Heart right ventricle (tissue), 16 donors: ENCODE measurements around the gene WDFY4. TPM values are rescaled to one million over a fixed set of nuclear protein-coding genes. Genes with fewer than 3 reads are reported as not detected.

Experiments
- ATAC-seq, 8 donors: fragments of 200-7000 bp; cut with Tn5 transposase; one replicate each; pipeline ENCODE4 v1.9.1; 2020; ENCODE audit warnings: mild to moderate bottlenecking in 8 of 8, moderate library complexity in 8 of 8, moderate number of reproducible peaks in 1 of 8
- DNase-seq, 2 donors: peaks; one replicate each; pipeline ENCODE4 v3.0.0-alpha.2; 2020
- H3K27ac ChIP-seq, 10 donors: fragments of 200-600 bp; sonication (generic) in 2 of 10; one replicate each; pipeline versions ENCODE4 v1.5.0 to v1.8.0; 2020 to 2022; ENCODE audit warnings: mild to moderate bottlenecking in 3 of 10
- H3K27me3 ChIP-seq, 7 donors: fragments of 200-600 bp; one replicate each; pipeline ENCODE4 v1.8.0; 2021 to 2022; ENCODE audit warnings: mild to moderate bottlenecking in 2 of 7
- H3K36me3 ChIP-seq, 9 donors: fragments of 200-600 bp; sonication (generic) in 1 of 9; one replicate each; pipeline versions ENCODE4 v1.5.0 to v1.8.0; 2020 to 2022; ENCODE audit warnings: mild to moderate bottlenecking in 2 of 9
- H3K4me1 ChIP-seq, 9 donors: fragments of 200-600 bp; sonication (generic) in 1 of 9; one replicate each; pipeline versions ENCODE4 v1.5.0 to v1.8.0; 2020 to 2022; ENCODE audit warnings: mild to moderate bottlenecking in 4 of 9
- H3K4me3 ChIP-seq, 10 donors: fragments of 200-600 bp; sonication (generic) in 2 of 10; one replicate each; pipeline versions ENCODE4 v1.5.0 to v1.8.0; 2020 to 2022; ENCODE audit warnings: mild to moderate bottlenecking in 7 of 10, moderate library complexity in 2 of 10
- H3K9me3 ChIP-seq, 11 donors: fragments of 200-600 bp in 10 of 11; sonication (generic) in 2 of 11; one replicate each; pipeline versions ENCODE4 v1.5.0 to v1.8.0; 2013 to 2022; ENCODE audit warnings: mild to moderate bottlenecking in 2 of 11, control low read depth in 1 of 11, moderate library complexity in 1 of 11
- CTCF ChIP-seq, 9 donors: fragments of 200-600 bp; sonication (generic) in 2 of 9; IDR thresholded peaks; one replicate each; pipeline versions ENCODE4 v1.5.0 to v1.8.0; 2021 to 2022; ENCODE audit warnings: antibody characterized with exemption in 9 of 9, mild to moderate bottlenecking in 5 of 9, moderate library complexity in 1 of 9
- WGBS, 2 donors: extraction: QIAGEN DNeasy Blood & Tissue Kit; methylation state at CpG; one replicate each; pipeline ENCODE4 v1.1.7; 2013; ENCODE audit warnings: inconsistent platforms in 1 of 2; 5-methylcytosine and 5-hydroxymethylcytosine counted together
- intact Hi-C, 10 donors: fragments of 100-400 bp; cut with DNase I; formaldehyde crosslinking; loops; one replicate each; pipeline versions ENCODE4 v1.11.1 to v1.14.2; 2022
- polyA plus RNA-seq, 2 donors: library from polyadenylated mRNA; stranded (reverse); fragments of 200-250 nt; gene quantifications; one replicate each; pipeline ENCODE4 v1.2.3, GENCODE V29; 2013
- total RNA-seq, 10 donors: library from RNA; stranded (reverse); fragmentation: NEBNext Ultra II Directional in 3 of 10; extraction: Animal tissue kit (Norgen Biotek cat#: 25700) in 3 of 10; gene quantifications; one replicate each; pipeline versions ENCODE4 v1.2.1 to v1.2.4, GENCODE V29; 2021 to 2023
- donor health status: Arrhythmogenic right ventricular cardiomyopathy.
- donor health status: ischemic (EF 13 %, LVEDD 7.1; RV severe dilation, severe dysfunction).
- donor health status: healthy with polysubstance abuse.
- donor health status: DM: no; HTN: yes; CAD: no.
- donor health status: DM: no; HTN: no; CAD: no.
- donor health status: ischemic (EF 25% LVEDD 6.9; RV normal size, moderate dysfunction).
- donor health status: ischemic (EF 25% LVEDD 5.7; RV mildly dilated, moderate dysfunction).
- donor health status: healthy.
- donor health status: DM: yes; HTN: yes; CAD: no.
- donor health status: Ischemic cardiomyopathy.
- donor health status: ischemic (EF 35%, LVEDD 5.7; RV mildly dilated, moderate dysfunction).
- donor health status: nonischemic (EF 11% LVEDD 7.7; RV severe dilation, severe dysfunction).
- donor health status: DM: yes; HTN: yes; CAD: no.
- donor health status: PGD.
- donor health status: ischemic (EF 29% LVEDD 5.4; RV normal size, mild dysfunction).
- donor health status: nonischemic (EF 23%, LVEDD 6.1; RV moderate dilation, normal function).

The WDFY4 gene
- total and polyA plus RNA-seq, 12 donors, result 0.59 to 7.4 (median 0.92) TPM

DNA sequence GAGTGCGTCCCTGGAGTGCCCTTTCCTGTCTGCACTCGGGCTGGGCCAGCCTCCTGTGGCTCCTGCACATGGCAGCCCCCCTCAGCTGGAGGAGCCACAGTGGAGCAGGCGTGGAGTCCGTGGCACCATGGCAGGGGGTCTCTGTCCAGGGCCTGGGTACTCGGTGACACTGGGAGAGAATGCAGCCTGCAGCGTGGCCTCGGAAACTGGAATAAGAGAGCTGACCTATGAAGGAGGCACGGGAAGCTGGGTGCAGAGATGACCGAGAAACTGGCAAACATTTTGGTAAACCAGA, 25.8 kb upstream of the WDFY4 start:
- Histone ChIP-seq H3K27ac (no peak overlapping the region), H3K27me3 (peaks cover 0 to 7% (median 0%) of the 10 kb centered on the region in 7 donors), H3K36me3 (no peaks in the 10 kb centered on the region), H3K4me1 (peaks cover 3 to 21% (median 13%) of the 10 kb centered on the region in 9 donors), H3K9me3 (no peaks in the 10 kb centered on the region), H3K4me3 (no peak overlapping the region)
- TF ChIP-seq CTCF (IDR thresholded peaks at IDR 0.05), result no peak
- ATAC-seq, result no peak
- no peak for DNase-seq
- intact Hi-C loops, result loop anchor here in 9 of 10 donors (2.0 to 10.0 kb wide), 15 partner anchors 52 to 860 kb away; partner anchors contain the start of gene ARHGAP22 (in 3 of the 9)
- 84 to 94% methylated on average over 9 of the region's 9 CpGs for WGBS, 2 donors

DNA sequence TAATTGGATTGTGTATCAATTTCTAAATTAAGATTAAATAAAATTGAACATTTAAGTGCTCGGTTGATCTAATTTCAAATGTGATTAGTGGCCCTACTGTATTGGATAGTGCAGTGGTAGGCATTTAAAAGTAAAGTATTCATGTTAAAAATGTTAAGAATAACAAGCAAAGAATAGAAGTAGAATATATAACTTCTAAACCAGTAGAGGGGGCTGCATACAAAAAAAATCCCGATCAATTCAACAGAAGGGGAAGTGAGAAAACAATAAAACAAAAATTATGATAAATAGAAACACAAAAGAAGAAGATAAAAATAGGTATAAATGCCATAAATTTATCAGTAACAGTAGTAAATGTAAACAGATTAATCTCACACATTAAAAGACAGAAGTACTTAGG, 24.9 kb upstream of the WDFY4 start:
- DNase-seq (no peak), ATAC-seq (no peak)
- Histone ChIP-seq H3K27me3 (peaks cover 0 to 7% (median 0%) of the 10 kb centered on the region in 7 donors), H3K27ac (no peak overlapping the region), H3K4me1 (peaks cover 3 to 21% (median 13%) of the 10 kb centered on the region in 9 donors), H3K36me3 (no peaks in the 10 kb centered on the region), H3K4me3 (no peak overlapping the region), H3K9me3 (peaks cover 0 to 3% (median 0%) of the 10 kb centered on the region in 11 donors)
- intact Hi-C loops, result loop anchor here (2.0 to 10.0 kb wide), 17 partner anchors 52 to 859 kb away; partner anchors contain the start of gene ARHGAP22 (in 3 of the 10)
- WGBS, 2 donors, result 32 to 33% methylated on average over 2 of the region's 2 CpGs
- TF ChIP-seq CTCF (IDR thresholded peaks at IDR 0.05), result peak in 6 of 9 donors; percentile 27 to 58 (median 44)

- Histone ChIP-seq H3K36me3 (no peaks in the 10 kb centered on the region), H3K27ac (no peak overlapping the region), H3K4me1 (peaks cover 0 to 9% (median 5%) of the 10 kb centered on the region in 9 donors), H3K27me3 (no peaks in the 10 kb centered on the region), H3K9me3 (peaks cover 0 to 18% (median 0%) of the 10 kb centered on the region in 11 donors), H3K4me3 (no peak overlapping the region)
- intact Hi-C loops, result loop anchor here in 6 of 10 donors (5.0 to 10.0 kb wide), 6 partner anchors 313 to 853 kb away; no protein-coding TSS in a partner anchor
- DNase-seq (no peak), ATAC-seq (no peak)
- no peak for TF ChIP-seq CTCF (IDR thresholded peaks at IDR 0.05)
Measured at GRCh38 chr10:48661441-48661840, 23.2 kb upstream of the WDFY4 start.

- TF ChIP-seq CTCF (IDR thresholded peaks at IDR 0.05), result no peak
- H3K27ac ChIP-seq, result no peak overlapping the region
Measured at GRCh38 chr10:48667960-48668590, 16.6 kb upstream of the WDFY4 start.

More at GRCh38 chr10:48667960-48668590, 16.6 kb upstream of the WDFY4 start:
- Histone ChIP-seq H3K36me3 (no peaks in the 10 kb centered on the region), H3K27me3 (no peaks in the 10 kb centered on the region), H3K4me1 (peaks cover 0 to 13% (median 0%) of the 10 kb centered on the region in 9 donors), H3K9me3 (peaks cover 0 to 18% (median 0%) of the 10 kb centered on the region in 11 donors), H3K4me3 (no peak overlapping the region)
- 88% methylated on average over 8 of the region's 8 CpGs for WGBS, 2 donors
- intact Hi-C loops, result loop anchor here in 3 of 10 donors (10.0 kb wide), 3 partner anchors 307 to 847 kb away; no protein-coding TSS in a partner anchor
- ATAC-seq, result no peak
- no peak for DNase-seq
